GM18505 (cell line): ENCODE results near the gene EIF3D.
"Not testable (repeated sequence)": the region's sequence is repeated elsewhere in the genome, so short reads cannot be mapped to it uniquely, and the experiment has no call there.

ENCODE experiments used
- ATAC-seq: cut with Tn5 transposase; IDR thresholded peaks from one replicate; pipeline ENCODE4 v1.9.1; 2021; ENCODE audit not compliant: unreplicated experiment
- POLR2A ChIP-seq: IDR thresholded peaks from 4 replicates; pipeline ENCODE4 v1.6.1; 2011; ENCODE audit warnings: borderline replicate concordance; ENCODE audit not compliant: insufficient read depth, insufficient read length; ENCODE audit errors: extremely low read depth

The EIF3D gene

GRCh38 chr22:36541831-36542411 lies 13.0 kb upstream of the EIF3D start:
- no peak for ATAC-seq
- TF ChIP-seq POLR2A = no peak

- ATAC-seq = no peak
- no peak for TF ChIP-seq POLR2A
Measured at GRCh38 chr22:36540867-36541642, 12.1 kb upstream of the EIF3D start.

GRCh38 chr22:36538529-36538928 lies 9.6 kb upstream of the EIF3D start:
- no peak for ATAC-seq
- TF ChIP-seq POLR2A = no peak

GRCh38 chr22:36536717-36537116 lies 7.8 kb upstream of the EIF3D start:
- no peak for TF ChIP-seq POLR2A
- ATAC-seq = no peak

- not testable (repeated sequence) for ATAC-seq
Measured at GRCh38 chr22:36533320-36533719, 4.4 kb upstream of the EIF3D start.

- no peak for ATAC-seq
- no peak for TF ChIP-seq POLR2A
Measured at GRCh38 chr22:36532466-36532865, 3.5 kb upstream of the EIF3D start.

GRCh38 chr22:36528341-36528740 lies 625 bp downstream of the EIF3D start:
- no peak for ATAC-seq
- no peak for TF ChIP-seq POLR2A

- ATAC-seq = no peak
- TF ChIP-seq POLR2A = no peak
Measured at GRCh38 chr22:36522662-36523061, 6.3 kb downstream of the EIF3D start.

GRCh38 chr22:36520423-36520822 lies 8.5 kb downstream of the EIF3D start:
- TF ChIP-seq POLR2A = no peak
- no peak for ATAC-seq

GRCh38 chr22:36519906-36520305 lies 9.1 kb downstream of the EIF3D start:
- ATAC-seq = not testable (repeated sequence)

- no peak for ATAC-seq
- no peak for TF ChIP-seq POLR2A
Measured at GRCh38 chr22:36514766-36515165, 14.2 kb downstream of the EIF3D start.

GRCh38 chr22:36512991-36513390 lies 16.0 kb downstream of the EIF3D start:
- TF ChIP-seq POLR2A = no peak
- no peak for ATAC-seq

- TF ChIP-seq POLR2A = no peak
- ATAC-seq = no peak
Measured at GRCh38 chr22:36512333-36512732, 16.6 kb downstream of the EIF3D start.

GRCh38 chr22:36510966-36511881 lies 17.7 kb downstream of the EIF3D start:
- no peak for ATAC-seq
- TF ChIP-seq POLR2A = no peak
